HepG2 (cell line): Measurements from ENCODE around the gene PCYT2. TPM values are rescaled to one million over a fixed set of nuclear protein-coding genes. Genes with fewer than 3 reads are reported as not detected.

Experiments
- AFF4 ChIP-seq: sonication (generic); formaldehyde crosslinking; IDR thresholded peaks from 2 replicates; pipeline ENCODE4 v1.4.0; 2020; ENCODE audit warnings: missing genetic modification reagents
- ATF1 ChIP-seq: IDR thresholded peaks from 2 replicates; pipeline ENCODE4 v1.6.1; 2016; ENCODE audit warnings: mild to moderate bottlenecking, control low read depth
- CBX5 ChIP-seq: sonication (generic); formaldehyde crosslinking; IDR thresholded peaks from 2 replicates; pipeline ENCODE4 v1.4.0; 2020; ENCODE audit warnings: missing genetic modification reagents, borderline replicate concordance
- ELF3 ChIP-seq: IDR thresholded peaks from 2 replicates; pipeline ENCODE4 v1.6.1; 2016; ENCODE audit warnings: missing genetic modification reagents, missing compliant biosample characterization
- HIC2 ChIP-seq: sonication (generic); formaldehyde crosslinking; IDR thresholded peaks from 2 replicates; pipeline ENCODE4 v1.9.0; 2022; ENCODE audit warnings: low read depth, missing genetic modification reagents
- IKZF4 ChIP-seq: sonication (generic); formaldehyde crosslinking; IDR thresholded peaks from 2 replicates; pipeline ENCODE4 v1.5.1; 2020; ENCODE audit warnings: borderline replicate concordance, mild to moderate bottlenecking, low read depth, missing genetic modification reagents; ENCODE audit errors: not compliant biosample characterization
- KAT7 ChIP-seq: IDR thresholded peaks from 2 replicates; pipeline ENCODE4 v1.6.1; 2018; ENCODE audit warnings: borderline replicate concordance, missing compliant biosample characterization
- SNAPC2 ChIP-seq: sonication (generic); formaldehyde crosslinking; IDR thresholded peaks from 2 replicates; pipeline ENCODE4 v1.8.1; 2022; ENCODE audit warnings: mild to moderate bottlenecking, missing genetic modification reagents
- SNAPC4 ChIP-seq: sonication (generic); formaldehyde crosslinking; IDR thresholded peaks from 2 replicates; pipeline ENCODE4 v1.4.0; 2020; ENCODE audit warnings: mild to moderate bottlenecking, missing genetic modification reagents
- ZC3H4 ChIP-seq: sonication (generic); formaldehyde crosslinking; IDR thresholded peaks from 2 replicates; pipeline ENCODE4 v1.4.0; 2020; ENCODE audit warnings: missing genetic modification reagents, borderline replicate concordance
- ZNF282 ChIP-seq: fragments of 450-650 bp; IDR thresholded peaks from 2 replicates; pipeline ENCODE4 v1.6.1; 2018; ENCODE audit not compliant: partially characterized antibody
- ZNF317 ChIP-seq: sonication (generic); formaldehyde crosslinking; IDR thresholded peaks from 2 replicates; pipeline ENCODE4 v1.5.0; 2020; ENCODE audit warnings: mild to moderate bottlenecking, missing genetic modification reagents
- ZNF562 ChIP-seq: sonication (generic); formaldehyde crosslinking; IDR thresholded peaks from 2 replicates; pipeline ENCODE4 v1.8.0; 2022; ENCODE audit warnings: missing genetic modification reagents, borderline replicate concordance
- polyA plus RNA-seq, 8 experiments: library from polyadenylated mRNA; depleted of rRNA in 3 of 8; stranded (reverse) in 7 of 8; unstranded in 1 of 8; fragments of >200 nt; fragmentation: Illumina TruSeq in 4 of 8; extraction: Trizol in 4 of 8; gene quantifications; 2 replicates each; pipeline versions ENCODE4 v1.2.1 to v1.2.3, GENCODE V29; 2011 to 2016; ENCODE audit warnings: low read depth in 4 of 8, missing spikeins in 1 of 8, mixed read lengths in 1 of 8; ENCODE audit not compliant: insufficient read depth in 1 of 8
- total RNA-seq, 5 experiments: library from RNA; depleted of rRNA; stranded (reverse); fragments of >200 nt; fragmentation: Illumina TruSeq; extraction: Trizol; gene quantifications; 2 replicates each; pipeline ENCODE4 v1.2.3, GENCODE V29; 2016; ENCODE audit warnings: low read depth in 1 of 5
- TF ChIP-seq, protein P1 (sequence below): IDR thresholded peaks from 2 replicates; pipeline ENCODE4 v1.6.1; 2018; ENCODE audit warnings: missing genetic modification reagents
- TF ChIP-seq, protein P2 (sequence below): sonication (generic); formaldehyde crosslinking; IDR thresholded peaks from 2 replicates; pipeline ENCODE4 v1.8.0; 2022; ENCODE audit warnings: mild to moderate bottlenecking, missing genetic modification reagents

The PCYT2 gene
- total and polyA plus RNA-seq, 2 of the 13 experiments (the other 11 are each of a cell fraction or from before 2014, with no cell fraction given) = 147 to 297 TPM

DNA sequence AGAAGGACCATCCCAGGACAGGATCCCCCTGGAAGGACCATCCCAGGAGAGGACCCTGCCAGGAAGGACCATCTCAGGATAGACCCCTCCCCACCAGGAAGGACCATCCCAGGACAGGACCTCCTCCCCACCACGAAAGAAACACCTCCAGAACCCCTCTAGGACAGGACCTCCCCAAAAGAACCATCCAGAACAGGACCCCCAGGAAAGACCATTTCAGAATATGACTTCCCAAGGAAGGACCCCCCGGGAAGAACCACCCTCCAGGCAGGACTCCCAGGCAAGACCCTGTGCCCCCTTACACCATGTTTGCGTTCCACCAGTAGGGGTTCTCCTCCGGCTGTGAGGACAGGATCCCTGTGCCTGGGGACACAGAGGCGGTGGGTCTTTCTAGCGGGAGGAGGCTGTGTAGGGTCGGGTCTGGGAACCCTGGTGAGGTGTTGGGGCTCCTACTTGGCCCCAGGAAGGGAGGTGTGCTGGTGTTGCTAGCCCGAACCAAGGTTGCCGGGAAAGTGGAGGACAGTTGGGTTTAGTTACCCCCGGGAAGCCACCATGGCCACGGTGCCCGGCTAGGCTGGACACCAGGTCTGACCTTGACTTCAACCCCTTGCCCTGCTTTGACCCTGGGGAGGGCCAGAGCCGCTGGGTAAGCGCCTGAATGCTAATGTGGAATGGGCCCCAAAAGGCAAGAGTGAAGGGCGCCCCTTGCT is 47.6 kb upstream of the PCYT2 start (continued):
- no peak for TF ChIP-seq ATF1 (CRISPR knock-in tag)
- 0 out of 2 replicates have a peak, but pooled peaks have one; percentile 6 for TF ChIP-seq SNAPC4 (CRISPR knock-in tag)
- TF ChIP-seq HIC2 (CRISPR knock-in tag) = peak; percentile 57; the same call in 1 of the 2 replicates
- no peak for TF ChIP-seq ZNF317
- peak; percentile 36; the same call in 1 of the 2 replicates for TF ChIP-seq KAT7
- no peak for TF ChIP-seq ZC3H4 (CRISPR knock-in tag)
- TF ChIP-seq, protein P1, sequence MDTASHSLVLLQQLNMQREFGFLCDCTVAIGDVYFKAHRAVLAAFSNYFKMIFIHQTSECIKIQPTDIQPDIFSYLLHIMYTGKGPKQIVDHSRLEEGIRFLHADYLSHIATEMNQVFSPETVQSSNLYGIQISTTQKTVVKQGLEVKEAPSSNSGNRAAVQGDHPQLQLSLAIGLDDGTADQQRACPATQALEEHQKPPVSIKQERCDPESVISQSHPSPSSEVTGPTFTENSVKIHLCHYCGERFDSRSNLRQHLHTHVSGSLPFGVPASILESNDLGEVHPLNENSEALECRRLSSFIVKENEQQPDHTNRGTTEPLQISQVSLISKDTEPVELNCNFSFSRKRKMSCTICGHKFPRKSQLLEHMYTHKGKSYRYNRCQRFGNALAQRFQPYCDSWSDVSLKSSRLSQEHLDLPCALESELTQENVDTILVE = no peak
- no peak for TF ChIP-seq ZNF562 (CRISPR knock-in tag)
- peak; percentile 66; the same call in 1 of the 2 replicates for TF ChIP-seq SNAPC2 (CRISPR knock-in tag)
- peak; percentile 6; the same call in 1 of the 2 replicates for TF ChIP-seq CBX5 (CRISPR knock-in tag)
- no peak for TF ChIP-seq ZNF282
- TF ChIP-seq AFF4 (CRISPR knock-in tag) = peak; percentile 85; the same call in 1 of the 2 replicates
- TF ChIP-seq, protein P2, sequence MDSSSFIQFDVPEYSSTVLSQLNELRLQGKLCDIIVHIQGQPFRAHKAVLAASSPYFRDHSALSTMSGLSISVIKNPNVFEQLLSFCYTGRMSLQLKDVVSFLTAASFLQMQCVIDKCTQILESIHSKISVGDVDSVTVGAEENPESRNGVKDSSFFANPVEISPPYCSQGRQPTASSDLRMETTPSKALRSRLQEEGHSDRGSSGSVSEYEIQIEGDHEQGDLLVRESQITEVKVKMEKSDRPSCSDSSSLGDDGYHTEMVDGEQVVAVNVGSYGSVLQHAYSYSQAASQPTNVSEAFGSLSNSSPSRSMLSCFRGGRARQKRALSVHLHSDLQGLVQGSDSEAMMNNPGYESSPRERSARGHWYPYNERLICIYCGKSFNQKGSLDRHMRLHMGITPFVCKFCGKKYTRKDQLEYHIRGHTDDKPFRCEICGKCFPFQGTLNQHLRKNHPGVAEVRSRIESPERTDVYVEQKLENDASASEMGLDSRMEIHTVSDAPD (CRISPR knock-in tag) = 0 out of 2 replicates have a peak, but pooled peaks have one; percentile 35
- TF ChIP-seq IKZF4 (CRISPR knock-in tag) = peak; percentile 14
- TF ChIP-seq ELF3 (CRISPR knock-in tag) = no peak
